ENCODE results near the gene HLA-DRA.

DNA sequence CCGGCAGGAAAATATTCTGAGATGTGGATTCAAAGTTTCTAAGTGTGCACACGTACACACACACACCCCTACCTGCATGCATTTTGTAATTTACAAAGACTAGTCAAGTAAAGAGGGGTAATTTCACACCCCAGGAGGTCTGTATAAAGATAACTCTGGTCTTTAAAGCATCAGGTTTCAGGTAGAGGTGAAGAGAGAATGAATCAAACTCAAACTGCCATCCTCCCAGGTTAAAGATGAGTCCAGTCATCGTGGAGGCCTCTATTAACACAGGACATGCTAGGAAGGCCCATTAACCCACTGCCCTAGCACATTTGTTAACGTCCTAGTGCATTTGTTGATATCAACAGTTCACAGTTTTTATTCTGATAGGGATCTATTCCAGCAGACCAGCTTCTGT is 3.5 kb upstream of the HLA-DRA start:
- TF ChIP-seq CTCF (conservative IDR thresholded peaks at IDR 0.05) = no peak
- no peak for TF ChIP-seq ZFX (IDR thresholded peaks at IDR 0.05)

Data from C4-2B (cell line).